Measurements from ENCODE around the gene EHBP1. TPM values are rescaled to one million over a fixed set of nuclear protein-coding genes. Genes with fewer than 3 reads are reported as not detected.

Gene EHBP1
- total RNA-seq, 1 donor from 2014 or later: 26.1 TPM

DNA sequence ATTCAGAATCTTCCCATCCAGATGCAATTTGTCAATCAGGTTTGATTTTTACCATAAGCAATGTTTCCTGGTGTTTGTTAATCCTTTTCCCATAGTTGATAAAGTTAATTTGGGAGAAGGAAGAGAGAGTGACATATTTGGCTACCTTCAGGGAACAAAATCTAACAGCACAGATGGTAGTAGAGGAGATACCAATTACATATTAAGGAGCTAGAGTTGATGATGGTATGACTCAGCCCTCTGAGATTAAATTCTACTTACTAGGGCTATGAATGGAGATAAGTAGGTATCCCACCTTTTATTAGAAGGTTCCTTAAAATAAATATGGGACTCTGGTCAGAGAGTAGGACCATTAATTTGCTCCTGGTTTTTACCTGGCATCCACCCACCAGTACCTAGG is 139.7 kb downstream of the EHBP1 start:
- ATAC-seq (ENCODE audit: poor library complexity) (no peak), DNase-seq (no peak)
- intact Hi-C loops (cut with DNase I): no loop called here

DNA sequence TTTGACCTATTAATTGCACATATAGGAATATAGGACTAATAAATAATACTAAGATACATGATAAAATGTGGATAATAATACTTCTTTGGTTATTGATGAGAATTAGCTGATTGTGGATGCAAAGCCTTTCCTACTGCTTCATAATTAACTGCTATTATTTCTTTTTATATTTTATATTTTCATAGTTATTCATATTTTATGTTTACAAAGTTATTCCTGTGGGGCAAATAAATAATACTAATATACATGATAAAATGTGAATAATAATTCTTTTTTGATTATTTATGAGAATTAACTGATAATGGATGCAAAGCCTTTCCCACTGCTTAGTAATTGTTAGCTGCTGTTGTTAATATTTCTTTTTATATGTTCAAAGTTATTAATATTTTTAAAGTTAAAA is 146.7 kb downstream of the EHBP1 start:
- ATAC-seq (ENCODE audit: poor library complexity) (no peak), DNase-seq (no peak)
- intact Hi-C loops (cut with DNase I): no loop called here

DNA sequence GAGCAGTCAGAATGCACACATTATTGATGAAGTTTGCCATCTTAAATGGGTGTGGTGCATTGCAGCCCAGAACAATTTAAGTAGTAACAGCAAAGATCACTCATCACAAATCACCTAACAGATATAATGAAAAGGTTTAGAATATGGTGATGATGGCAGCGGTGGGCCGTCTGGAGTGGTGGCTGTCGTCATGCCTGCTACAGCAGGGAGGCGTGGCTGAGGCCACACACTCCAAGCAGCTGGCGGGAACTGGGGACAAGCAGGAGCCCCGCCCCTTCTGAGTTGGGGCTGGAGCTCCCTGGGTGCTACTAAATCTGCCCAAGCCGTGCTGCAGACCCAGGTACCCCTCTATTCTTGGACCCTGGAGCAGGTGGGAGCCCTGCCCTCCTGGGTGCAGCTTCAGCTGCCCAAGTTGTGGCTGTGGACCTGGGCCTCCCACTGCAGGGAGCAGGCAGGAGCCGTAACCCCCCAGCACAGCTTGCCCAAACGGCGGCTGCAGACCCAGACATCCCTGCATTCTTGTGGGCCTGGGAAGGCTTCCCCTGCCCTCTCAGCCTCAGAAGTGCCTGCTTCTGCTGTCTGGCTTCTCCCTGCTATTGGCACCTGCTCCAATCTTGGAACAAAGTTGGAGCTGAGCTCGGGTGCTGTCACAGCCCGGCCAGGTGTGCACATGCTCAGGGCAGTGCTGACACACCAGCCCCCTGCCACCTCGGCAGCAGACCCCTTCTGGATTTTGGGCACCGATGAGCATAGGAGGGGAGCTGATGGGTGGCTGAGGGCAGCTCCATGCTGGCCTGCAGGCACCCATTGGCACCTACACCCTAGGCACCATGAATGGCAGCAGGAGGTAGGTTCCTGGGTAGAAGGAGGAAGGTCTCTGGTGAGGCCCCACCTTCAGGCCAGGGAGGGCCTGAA is 149.3 kb downstream of the EHBP1 start:
- ATAC-seq (ENCODE audit: poor library complexity) (no peak), DNase-seq (no peak)
- intact Hi-C loops (cut with DNase I): no loop called here

DNA sequence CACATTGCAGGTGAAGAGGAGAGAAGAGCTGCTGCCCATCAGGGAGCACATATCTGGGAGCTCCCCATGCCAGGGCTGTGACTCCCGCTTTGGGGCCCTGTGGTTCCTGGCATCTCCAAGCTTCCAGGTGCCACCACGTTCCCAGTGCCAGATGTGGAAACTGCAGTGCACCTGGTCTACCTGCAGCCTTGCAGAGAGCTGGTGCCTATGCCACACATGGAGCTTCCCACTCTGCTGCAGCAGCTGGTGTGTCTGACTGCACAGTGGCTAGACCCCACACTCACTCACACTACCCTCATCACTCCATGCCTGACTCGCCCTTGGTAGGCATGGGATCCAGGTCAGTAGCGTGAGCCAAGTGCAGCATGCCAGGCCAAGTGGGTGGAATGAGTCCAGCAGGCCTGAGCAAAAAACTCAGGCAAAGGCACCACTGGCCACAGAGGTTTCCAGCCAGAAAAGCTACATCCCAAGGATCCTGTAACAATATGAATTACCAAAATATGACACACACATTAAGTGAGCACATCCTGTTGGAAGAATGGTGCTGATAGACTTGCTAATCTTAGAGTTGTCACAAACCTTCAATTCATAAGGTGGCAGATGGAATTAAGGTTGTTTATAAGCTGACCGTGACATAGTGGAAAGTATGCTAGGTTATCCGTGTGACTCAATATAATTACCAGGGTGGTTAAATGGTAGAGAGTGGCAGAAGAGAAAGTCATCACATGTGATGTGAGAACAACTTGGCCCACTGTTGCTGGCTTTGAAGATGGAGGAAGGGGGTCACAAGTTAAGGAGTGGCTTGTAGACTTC is 150.9 kb downstream of the EHBP1 start:
- DNase-seq (peak; percentile 56), ATAC-seq (ENCODE audit: poor library complexity) (peak; percentile 85)

DNA sequence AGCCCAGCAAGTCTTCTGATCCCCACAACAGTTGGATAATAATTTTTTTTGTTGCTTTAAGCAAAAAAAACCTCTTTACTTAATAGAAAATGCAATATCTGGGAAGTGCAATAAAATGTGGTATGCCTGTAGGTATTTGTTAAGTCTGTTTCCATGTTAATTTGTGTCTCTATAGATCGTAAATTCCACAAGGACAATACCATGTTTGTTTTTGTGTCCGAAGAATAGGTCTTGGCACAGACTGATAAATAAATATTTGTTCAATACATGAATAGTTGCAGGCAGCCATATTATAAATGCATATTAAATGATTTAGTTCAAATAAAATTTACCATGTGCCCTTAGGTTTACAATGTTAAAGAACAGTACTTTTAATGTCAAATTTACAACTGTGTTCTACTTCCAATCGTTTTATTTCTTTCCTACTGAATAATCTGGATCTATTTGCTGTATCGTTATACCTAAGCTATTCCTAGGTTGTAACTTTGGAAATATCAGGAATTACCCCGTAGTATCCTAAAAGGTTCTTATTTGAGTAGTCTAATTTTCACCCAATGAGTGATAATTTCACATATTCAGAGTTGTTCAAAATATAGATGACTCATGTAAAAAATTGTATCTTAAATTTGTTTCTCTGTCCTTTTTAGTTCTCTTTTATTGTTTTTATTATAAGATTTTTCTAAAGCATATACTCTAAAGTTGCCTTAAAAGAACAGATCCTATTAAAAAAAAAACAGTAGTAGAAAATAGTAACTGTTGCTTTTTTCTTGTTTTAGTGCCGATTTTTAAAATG is 151.8 kb downstream of the EHBP1 start:
- intact Hi-C loops (cut with DNase I): no loop called here
- ATAC-seq (ENCODE audit: poor library complexity) (no peak), DNase-seq (no peak)

More for the DNA sequence above, 150.9 kb downstream of the EHBP1 start:
- intact Hi-C loops (cut with DNase I): no loop called here

DNA sequence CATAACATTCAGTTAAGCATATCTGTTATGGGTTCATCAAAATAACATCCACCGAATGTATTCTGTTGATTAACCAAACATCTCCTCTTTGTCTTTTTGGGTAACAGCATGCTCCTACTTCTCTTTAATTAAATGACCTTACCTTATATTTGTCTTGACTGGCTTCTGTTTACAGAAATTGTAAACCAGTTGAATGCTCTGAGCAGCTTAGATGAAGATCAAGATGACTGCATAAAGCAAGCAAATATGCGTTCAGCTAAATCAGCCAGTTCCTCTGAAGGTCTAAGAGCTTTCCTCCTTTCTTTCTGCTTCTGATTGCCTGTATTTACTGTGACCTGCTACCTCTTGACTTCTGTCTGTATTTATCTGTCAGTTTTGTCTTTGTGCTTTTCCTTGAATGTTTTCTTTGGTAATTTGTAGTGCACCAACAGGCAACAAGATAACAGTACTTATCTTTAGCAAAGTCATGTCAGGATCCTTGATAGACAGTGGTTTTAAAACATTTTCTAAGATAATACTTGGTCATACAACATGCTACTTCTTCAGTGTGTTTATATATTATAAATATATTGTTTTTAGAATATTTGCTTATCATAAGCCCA is 152.8 kb downstream of the EHBP1 start:
- ATAC-seq (ENCODE audit: poor library complexity) (no peak), DNase-seq (no peak)
- intact Hi-C loops (cut with DNase I): no loop called here

DNA sequence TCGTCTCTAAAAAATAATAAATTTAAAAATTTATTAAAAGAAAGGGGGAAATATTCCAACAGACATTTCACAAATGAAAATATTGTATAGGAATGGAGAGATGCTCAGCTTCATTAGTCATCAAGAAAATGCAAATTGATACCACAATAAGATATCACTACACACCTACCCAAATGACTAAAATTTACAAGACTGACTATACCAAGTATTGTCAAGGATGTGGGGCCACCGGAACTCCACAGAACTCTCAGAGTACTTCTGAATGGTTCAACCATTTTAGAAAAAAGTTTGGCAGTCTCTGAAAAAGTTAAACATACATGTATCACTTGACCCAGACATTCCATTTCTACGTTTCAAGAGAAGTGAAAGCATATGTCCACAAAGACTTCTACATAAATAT is 163.4 kb downstream of the EHBP1 start:
- ATAC-seq (ENCODE audit: poor library complexity) (no peak), DNase-seq (no peak)
- intact Hi-C loops (cut with DNase I): no loop called here

DNA sequence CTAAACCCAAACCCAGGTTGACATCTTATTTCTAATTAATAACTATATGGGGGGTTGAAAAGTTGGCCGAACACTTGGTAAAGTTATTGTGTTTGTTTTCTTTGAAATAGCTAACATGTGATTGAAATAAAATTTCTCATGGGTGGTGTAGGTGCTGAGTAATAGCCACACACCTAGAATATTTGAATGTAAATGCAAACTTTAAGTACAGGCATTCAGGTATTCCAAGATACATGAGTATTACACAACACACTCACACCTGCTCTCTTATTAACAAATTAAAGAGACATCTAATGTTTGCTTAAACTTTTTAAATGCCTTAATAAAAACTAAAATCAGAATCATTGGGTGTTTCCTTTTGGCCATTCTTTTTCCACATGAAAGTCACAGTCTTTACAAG is 165.5 kb downstream of the EHBP1 start:
- intact Hi-C loops (cut with DNase I): no loop called here
- ATAC-seq (ENCODE audit: poor library complexity) (no peak), DNase-seq (no peak)

DNA sequence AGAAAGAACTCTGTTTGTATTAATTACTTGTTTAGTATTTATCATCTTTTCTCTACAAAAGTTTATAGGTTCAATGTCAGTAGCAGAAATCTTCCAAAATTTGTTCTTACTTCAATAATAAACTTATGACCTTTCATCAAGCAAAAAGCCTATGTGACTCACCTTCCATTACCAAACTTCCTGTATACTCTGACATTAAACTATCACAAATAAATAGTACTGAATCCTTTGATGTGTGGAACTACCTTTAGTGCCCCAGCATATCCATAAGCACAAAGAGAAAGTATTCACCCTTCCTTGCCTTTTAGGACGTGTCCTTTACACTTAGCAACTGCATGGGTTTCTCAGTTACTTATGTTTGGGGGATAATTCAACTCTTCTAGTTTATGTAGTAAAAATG is 166.0 kb downstream of the EHBP1 start:
- no peak for ATAC-seq (ENCODE audit: poor library complexity)
- no peak for DNase-seq
- intact Hi-C loops (cut with DNase I): no loop called here

DNA sequence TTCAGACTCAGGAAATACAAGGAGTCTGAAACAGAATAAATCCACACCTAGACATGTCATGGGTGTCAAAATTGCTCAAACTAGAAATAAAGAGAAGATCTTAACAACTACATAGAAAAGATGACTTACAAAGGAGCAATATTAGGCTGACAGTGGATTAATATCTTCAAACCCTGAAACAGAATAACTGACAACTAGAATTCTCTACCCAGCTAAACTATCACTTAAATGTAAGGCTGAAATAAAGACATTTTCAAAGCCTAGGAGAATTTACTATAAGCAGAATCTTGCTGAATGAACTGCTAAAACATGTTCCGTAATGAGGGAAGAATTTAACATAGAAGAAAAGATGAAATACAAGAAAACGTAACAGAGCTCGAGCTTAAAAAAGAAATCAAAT is 168.1 kb downstream of the EHBP1 start:
- DNase-seq (no peak), ATAC-seq (ENCODE audit: poor library complexity) (no peak)
- intact Hi-C loops (cut with DNase I): no loop called here

DNA sequence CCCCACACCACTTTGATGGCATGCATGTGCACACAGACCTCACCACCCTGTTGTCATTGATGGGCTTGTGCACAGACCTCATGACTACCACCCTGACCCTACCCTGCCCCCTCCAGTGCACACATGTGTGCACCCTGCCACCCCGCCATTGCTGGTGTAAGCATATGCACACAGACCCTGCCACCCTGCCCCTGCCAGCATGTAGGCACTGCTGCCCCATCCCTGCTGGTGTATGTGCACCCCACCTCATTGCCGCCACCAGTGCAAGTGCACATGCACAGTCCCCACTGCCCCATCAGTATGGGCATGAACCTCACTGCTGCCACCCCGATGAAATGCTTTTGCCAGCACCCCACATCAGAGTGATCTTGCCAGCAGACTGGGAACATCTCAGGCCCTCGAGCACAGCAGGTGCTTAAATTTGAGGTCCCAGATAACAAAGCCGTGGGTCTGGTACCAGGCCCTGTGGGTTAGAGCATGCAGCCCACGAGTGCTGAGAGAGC is 169.4 kb downstream of the EHBP1 start:
- ATAC-seq (ENCODE audit: poor library complexity): no peak
- intact Hi-C loops (cut with DNase I): no loop called here
- no peak for DNase-seq

DNA sequence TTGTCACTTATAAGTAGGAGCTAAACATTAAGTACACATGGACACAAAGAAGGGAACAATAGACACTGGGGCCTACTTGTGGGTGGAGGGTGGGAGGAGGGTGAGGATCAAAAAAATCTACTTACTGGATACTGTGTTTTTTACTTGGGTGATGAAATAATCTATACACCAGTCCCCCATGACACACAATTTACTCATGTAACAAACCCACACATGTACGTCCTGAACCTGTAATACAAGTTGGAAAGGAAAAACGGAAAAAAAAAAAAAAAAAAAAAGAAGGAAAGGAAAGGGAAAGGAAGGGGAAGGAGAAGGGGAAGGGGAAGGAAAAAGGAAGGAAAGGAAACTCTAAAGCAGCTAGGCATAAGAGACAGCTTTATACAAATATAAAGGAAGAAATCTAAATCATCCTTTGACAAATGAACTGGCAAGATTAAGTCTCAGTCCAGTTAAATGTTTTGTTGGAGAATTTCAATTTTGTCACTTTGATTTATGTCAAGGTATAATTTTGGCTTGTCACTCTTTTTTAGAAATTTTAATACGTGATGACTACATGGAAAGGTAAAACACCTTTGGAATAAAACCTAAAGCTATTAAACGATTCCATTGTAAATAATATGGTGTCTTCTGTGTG is 175.8 kb downstream of the EHBP1 start:
- intact Hi-C loops (cut with DNase I): no loop called here
- no peak for ATAC-seq (ENCODE audit: poor library complexity)
- no peak for DNase-seq

DNA sequence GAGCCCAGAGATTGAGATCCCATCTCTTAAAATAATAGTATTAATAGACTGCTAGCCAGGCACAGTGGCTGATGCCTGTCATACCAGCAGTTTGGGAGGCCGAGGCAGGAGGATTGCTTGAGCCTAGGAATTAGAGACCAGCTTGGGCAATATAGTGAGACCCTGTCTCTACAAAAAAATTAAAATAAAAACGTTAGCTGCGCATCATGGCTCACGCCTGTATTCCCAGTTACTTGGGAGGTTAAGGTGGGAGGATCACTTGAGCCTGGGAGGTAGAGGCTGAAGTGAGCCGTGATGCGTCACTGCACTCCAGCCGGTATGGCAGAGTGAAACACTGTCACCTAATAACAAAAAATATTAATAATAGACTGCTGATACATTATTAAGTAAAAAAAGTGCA is 178.1 kb downstream of the EHBP1 start:
- intact Hi-C loops (cut with DNase I): no loop called here

DNA sequence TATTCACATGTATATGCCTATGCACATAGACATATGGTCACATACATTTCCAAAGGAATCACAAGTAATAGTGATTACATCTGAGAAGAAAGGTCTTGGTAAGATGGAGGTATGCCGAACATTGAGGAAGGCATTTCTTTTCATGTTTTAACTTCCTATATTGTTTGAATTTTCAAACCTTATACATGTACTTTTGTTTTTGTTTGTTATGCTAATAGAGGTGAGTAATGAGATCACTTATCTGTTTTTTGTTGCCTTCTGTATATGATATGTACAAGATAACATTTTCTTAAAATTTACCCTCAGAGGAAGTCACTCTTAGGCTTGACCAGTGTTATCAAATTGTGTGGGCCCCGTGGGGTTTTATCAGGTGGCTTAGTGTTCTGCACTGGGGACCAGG is 178.6 kb downstream of the EHBP1 start:
- ATAC-seq (ENCODE audit: poor library complexity) (no peak), DNase-seq (no peak)
- intact Hi-C loops (cut with DNase I): no loop called here

More for the DNA sequence above, 178.1 kb downstream of the EHBP1 start:
- DNase-seq (no peak), ATAC-seq (ENCODE audit: poor library complexity) (no peak)

DNA sequence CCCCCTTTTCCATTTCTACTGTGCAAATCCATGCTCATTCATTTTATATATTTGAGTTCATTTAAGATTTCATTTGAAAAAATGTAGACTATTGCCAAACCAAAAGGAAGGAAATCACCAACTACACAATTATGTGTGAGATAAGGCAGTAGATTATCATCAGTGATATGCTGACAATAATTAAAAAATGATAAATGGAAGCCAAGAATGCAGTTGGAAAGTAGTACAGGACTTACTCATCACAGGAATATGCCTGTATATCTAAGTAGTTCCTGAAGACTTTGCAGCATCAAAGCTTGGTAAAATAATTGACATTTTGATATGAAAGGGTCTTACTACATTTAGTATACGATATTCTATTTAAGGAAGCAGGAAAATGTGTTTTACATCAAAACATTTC is 179.0 kb downstream of the EHBP1 start:
- intact Hi-C loops (cut with DNase I): no loop called here
- no peak for ATAC-seq (ENCODE audit: poor library complexity)
- DNase-seq: no peak

DNA sequence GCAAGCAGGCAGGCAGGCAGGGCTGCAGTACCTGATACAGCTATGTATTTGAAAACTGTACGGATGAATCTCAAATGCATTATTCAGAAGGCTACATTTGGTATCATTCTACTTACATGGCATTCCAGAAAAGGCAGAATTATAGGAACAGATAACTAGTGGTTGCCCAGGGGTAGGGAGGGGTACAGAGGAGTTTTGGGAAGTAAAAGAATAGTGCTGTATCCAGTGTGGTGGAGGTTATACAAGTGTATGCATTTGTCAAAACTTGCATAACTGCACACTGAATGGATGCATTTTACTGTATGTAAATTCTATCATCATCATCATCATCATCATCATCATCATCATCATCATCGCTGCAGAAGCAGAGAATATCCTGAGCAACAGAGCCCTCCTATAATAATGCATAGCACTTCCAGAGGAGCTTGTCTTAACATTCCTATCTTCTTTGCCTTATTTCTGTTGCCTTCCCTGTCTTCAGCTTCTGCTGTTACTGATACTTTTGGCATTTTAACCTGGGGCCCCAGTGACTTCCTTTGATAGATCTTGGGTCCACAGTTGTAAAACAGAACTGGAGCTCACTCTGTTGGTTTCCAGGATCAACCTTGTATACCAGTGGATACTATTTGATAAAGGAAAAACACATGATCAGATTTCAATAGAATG is 189.6 kb downstream of the EHBP1 start:
- no peak for ATAC-seq (ENCODE audit: poor library complexity)
- DNase-seq: no peak
- intact Hi-C loops (cut with DNase I): no loop called here

DNA sequence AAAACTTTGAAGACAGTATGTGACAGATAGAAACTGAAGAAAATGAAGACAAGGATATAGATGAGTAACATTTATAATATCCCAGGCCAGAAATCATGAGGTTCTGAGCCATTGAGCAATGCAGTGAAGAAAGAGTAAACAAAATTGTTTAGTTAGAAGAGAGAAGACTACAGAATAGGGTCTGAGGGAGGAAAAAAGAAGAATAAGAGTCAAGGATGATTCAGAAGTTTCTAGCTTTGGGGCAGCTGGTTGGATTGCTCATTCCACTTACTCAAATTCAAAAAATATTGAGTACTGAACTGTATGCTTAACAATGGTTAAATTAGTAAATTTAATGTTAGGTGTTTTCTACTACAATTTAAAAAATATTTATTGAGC is 190.1 kb downstream of the EHBP1 start:
- intact Hi-C loops (cut with DNase I): no loop called here
- ATAC-seq (ENCODE audit: poor library complexity): no peak
- no peak for DNase-seq
